HG03342 (cell line): ENCODE data around the gene HIP1.
"Not testable (repeated sequence)": the region's sequence is repeated elsewhere in the genome, so short reads cannot be mapped to it uniquely, and the experiment has no call there.

ENCODE experiments used
- ATAC-seq: cut with Tn5 transposase; IDR thresholded peaks from one replicate; pipeline ENCODE4 v1.9.1; 2021; ENCODE audit warnings: mild to moderate bottlenecking, moderate library complexity; ENCODE audit not compliant: unreplicated experiment

Gene HIP1

GRCh38 chr7:75687246-75688088 lies 51.3 kb downstream of the HIP1 start:
- ATAC-seq = no peak

- no peak for ATAC-seq
Measured at GRCh38 chr7:75686551-75686950, 52.2 kb downstream of the HIP1 start.

- not testable (repeated sequence) for ATAC-seq
Measured at GRCh38 chr7:75682052-75682451, 56.7 kb downstream of the HIP1 start.

- no peak for ATAC-seq
Measured at GRCh38 chr7:75679060-75679459, 59.7 kb downstream of the HIP1 start.

- no peak for ATAC-seq
Measured at GRCh38 chr7:75669579-75669978, 69.2 kb downstream of the HIP1 start.

DNA sequence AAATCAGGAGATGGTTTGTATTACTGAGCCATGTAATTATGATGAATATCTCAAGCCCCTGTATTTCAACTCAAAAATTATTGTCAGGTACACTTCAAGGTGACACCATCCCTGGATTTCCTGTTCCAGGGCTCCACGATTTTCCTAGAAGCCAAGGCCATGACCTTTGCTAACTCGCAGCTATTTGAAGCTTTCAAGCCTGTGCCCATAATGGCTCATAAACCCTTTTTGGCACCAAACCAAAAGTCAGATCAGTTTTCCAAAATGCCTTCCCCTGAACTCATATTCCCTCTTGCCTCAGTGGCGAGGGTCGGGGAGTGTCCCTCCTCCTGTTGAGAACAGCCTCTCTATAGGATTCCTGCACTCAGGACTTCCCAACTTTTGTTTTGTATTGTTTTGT lies 70.8 kb downstream of the HIP1 start:
- ATAC-seq = no peak

DNA sequence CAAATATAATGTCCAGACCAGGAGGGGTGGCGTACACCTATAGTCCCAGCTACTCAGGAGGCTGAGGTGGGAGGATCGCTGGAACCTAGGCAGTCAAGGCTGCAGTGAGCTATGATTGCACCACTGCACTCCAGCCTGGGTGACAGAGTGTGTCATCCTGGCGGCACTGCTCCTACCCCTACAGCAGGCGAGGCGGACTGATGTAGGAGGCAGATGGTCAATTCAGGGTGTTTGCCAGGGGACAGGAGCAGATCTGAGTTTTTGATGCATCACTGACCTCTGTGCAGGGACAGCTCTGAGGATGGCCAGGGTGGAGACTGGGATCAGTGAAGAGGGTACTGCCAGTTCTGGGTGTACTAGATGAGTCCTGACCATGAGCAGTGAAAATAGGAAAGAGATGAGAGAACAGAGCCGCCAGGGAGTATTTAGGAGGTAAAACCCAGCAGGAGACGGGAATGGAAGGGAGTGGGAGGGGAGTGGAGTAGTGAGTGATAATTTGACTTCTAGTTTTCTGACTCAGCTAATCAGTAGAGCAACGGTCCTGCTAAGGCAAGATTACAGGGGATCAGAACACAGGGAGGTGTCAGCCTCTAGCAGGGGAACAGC lies 75.3 kb downstream of the HIP1 start:
- ATAC-seq = no peak

DNA sequence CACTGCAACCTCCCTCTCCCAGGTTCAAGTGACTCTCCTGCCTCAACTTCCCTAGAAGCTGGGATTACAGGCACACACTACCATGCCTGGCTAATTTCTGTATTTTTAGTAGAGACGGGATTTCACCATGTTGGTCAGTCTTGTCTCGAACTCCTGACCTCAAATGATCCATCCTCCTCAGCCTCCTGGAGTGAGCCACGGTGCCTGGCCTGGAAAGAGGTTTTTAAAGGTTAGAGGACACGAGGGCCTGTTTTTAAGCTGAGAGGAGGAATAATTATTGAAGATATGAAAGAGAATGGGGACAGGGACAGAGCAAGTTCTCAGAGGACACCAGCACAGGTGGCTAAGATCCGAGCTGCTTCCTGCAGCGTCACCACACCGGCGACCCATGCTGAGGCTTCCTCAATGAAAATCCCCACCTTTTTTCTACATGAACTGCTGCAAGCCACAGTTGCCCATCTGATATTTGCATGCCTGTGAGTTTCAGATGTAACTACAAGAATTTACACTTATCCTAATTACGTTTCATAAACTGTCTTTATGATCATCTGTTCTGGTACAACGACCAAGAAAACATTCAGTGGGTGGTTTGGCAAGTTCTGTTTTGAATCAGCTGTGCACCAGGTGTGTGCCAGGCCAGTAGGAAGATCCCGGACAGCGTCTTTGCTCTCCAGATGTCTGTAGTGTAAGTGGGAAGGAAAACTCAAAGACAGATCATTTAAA lies 76.0 kb downstream of the HIP1 start:
- peak; percentile 89 for ATAC-seq

DNA sequence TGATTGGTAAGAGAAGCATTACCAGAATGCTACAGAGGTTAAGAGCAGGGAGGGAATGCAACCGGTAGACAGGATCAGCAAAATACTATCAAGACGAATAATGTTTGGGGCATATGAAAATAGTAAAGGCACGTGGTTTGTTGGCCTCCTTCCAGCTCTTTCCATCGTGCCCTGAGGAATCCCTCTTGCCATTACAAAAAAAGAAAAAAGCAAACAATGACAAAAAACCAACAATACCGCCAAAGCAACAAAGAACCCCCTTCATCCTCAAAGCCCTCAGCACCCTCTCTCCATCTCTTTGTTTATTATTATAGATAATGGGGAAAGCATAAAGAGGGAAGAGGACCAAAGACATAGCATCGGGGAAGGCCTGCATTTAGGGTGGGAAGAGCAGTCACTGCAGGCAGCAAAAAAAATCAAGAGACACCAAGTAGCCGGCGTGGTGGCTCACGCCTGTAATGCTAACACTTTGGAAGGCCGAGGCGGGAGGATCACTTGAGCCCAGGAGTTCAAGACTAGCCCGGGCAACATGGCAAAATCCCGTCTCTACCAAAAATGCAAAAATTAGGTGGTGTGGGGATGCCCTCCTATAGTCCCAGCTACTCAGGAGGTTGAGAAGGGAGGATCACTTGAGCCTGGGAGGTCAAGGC lies 78.0 kb downstream of the HIP1 start:
- no peak for ATAC-seq

GRCh38 chr7:75658802-75659201 lies 79.9 kb downstream of the HIP1 start:
- no peak for ATAC-seq

DNA sequence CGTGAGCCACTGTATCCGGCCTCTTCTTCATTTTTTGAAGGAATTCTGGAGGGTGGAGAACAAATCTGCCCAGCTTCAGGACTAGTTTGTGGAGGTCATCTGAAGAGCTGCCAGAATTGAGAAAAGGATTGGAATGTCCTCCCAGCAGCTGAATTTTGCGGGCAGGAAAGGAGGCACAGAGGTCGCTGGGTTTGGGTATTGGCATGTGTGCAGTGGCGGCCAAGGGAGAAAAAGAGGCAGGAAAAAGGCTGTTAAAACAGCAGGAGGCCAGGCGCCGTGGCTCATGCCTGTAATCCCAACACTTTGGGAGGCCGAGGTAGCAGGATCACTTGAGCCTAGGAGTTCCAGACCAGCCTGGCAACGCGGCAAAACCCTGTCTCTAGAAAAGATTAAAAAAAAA lies 80.4 kb downstream of the HIP1 start:
- ATAC-seq = no peak

- no peak for ATAC-seq
Measured at GRCh38 chr7:75657866-75658265, 80.9 kb downstream of the HIP1 start.

DNA sequence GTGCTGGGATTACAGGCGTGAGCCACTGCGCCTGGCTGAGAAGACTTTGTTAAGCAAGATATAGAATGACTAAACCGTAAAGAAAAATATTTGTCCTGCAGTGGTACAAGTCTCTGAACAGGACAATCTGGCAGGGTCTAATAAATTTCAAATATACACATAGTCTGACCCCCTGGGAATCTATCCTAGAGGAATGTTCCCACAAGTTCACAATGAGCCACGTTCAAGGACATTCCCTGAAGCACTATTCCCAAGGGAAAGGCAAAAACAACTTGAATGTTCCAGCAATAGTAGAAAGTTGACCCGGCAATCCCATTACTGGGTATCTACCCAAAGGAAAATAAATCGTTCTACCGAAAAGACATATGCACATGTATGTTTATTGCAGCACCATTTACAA lies 82.0 kb downstream of the HIP1 start:
- no peak for ATAC-seq

DNA sequence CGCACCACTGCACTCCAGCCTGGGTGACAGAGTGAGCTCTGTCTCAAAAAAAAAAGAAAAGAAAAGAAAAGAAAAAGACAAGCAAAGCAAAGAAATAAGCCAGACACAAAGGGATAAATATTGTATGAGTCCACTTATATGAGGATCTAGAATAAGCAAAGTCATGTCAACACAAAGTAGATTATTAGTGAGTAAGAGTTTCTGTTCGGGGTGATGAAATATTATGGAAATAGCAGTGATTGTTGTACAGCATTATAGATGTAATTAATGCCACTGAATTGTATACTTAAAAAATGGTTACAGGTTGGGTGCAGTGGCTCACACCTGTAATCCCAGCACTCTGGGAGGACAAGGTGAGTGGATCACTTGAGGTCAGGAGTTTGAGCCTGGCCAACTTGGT lies 83.2 kb downstream of the HIP1 start:
- no peak for ATAC-seq

DNA sequence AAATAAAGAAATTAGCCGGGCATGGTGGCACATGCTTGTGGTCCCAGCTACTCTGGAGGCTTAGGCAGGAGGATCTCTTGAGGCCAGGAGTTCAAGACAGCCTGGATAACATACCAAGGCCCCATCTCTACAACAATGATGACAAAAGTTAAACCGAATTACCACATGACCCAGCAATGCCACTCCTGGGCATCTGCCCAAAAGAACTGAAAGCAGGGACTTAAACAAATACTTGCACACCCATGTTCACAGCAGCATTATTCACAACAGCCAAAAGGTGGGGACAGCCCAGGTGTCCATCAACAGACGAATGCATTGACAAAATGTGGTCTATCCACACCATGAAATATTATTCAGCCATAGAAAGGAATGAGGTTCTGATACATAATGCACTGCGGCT lies 83.9 kb downstream of the HIP1 start:
- no peak for ATAC-seq

DNA sequence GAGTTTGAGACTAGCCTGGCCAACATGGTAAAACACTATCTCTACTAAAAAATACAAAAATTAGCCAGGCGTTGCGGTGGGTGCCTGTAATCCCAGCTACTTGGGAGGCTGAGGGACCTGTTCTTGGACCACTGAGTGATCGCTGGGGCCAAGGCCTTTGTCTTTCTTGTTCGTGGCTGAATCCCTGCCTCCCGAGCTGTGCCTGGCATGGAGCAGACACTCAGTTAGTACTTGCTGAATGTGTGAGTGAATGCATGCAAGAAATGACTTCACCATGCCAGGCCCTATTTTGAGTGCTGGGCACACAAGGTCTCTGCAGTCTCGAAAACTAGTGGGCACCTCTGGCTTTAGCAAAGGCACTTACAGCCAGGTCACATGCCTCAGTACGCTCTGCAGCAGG lies 85.1 kb downstream of the HIP1 start:
- no peak for ATAC-seq

DNA sequence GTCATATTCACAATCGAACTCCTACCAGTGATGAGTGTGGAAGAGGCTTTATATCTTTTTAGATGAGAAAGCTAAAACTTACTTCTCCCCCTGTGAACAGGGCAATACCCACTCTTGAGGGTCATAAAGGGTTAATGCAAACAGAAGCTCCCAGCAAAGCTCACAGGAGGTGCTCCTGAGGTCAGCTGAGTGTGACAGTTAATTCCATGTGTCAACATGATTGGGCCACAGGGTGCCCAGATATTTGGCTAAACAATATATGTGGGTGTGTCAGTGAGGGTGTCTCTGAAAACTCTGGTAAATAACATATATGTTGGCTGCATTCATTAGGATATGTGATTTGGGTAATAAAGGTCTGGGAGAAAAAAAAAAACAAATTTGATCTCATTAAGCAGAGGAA lies 86.0 kb downstream of the HIP1 start:
- ATAC-seq = no peak

DNA sequence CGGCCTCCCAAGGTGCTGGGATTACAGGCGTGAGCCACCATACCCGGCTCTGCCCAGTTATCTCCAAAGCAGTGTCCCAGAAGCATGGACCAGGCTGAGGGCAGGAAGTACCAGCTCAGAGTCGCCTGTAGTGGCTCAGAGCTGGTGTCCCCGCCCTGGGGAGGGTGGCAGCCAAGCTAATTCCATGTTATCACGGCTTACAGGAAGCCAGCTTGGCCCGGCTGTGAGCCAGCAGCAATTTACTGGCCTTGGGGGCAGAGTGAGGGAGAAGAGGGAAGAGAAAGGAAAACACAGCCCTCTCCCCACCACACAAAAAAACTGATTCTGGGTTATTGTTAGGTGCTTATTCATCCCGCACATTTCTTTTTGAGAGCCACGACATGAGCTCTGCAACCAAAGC lies 88.1 kb downstream of the HIP1 start:
- no peak for ATAC-seq

DNA sequence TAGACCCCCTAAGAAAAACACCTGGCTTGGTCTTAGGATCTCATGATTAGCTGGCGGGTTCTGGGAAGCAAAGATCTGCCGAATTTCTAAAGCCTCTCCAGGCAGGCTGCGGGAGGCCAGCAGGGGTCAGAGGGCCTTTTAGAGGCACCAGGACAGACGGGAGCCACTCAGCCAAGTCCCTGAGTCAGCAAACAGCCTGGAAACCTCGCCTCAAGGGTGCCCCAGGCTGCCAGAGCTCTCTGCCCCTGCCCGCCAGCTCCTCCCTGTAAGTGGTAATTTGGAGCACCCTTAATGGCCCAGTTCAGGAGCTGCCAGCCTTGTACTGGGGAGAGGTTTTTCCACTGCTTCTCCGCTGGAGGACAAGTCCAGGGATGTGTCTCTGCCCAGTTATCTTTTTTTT lies 88.7 kb downstream of the HIP1 start:
- no peak for ATAC-seq

- ATAC-seq = no peak
Measured at GRCh38 chr7:75649462-75649861, 89.3 kb downstream of the HIP1 start.

DNA sequence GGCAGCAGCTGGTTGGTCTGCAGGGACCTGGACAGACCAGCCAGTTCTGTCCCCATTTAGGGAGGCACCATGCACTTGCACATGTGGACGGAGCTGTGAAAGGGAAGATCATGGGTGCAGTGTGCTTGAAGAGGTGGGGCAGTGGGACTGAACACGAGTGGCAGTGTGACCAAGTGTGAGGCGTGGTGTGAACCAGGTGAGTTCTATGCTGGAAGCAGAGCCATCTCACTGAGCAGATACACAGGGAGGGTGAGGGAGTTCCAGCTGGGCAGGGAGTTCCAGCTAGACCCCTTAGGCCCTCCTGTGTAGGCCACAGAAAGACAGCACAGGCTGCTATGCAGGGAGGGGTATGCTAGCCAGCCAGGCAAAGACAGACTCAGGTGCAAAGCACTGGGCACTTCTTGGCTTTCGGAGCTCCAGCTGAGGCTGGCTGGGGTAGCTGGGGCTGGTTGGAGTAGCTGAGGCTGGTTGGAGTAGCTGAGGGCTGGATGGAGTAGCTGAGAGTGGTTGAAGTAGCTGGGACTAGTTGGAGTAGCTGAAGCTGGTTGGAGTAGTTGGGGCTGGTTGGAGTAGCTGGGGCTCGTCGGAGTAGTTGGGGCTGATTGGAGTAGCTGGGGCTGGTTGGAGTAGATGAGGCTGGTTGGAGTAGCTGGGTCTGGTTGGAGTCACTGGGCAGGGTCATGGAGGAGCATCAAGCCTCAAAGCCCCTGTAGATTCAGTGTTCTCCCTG lies 90.9 kb downstream of the HIP1 start:
- no peak for ATAC-seq
